Calu3 (cell line): ENCODE measurements around the gene PTPN20. TPM values are rescaled to one million over a fixed set of nuclear protein-coding genes. Genes with fewer than 3 reads are reported as not detected.

Experiments used
- BruUV-seq: library from RNA; stranded (reverse); fragments of 400-500 nt; replicated peaks from 2 replicates; lab custom pipeline; 2021; lab: Mats Ljungman, UMichigan
- CTCF ChIA-PET: fragments of 300-600 bp; sonication (Branson Sonifier 250); formaldehyde crosslinking; loops from one replicate; lab custom pipeline; 2022; ENCODE audit warnings: antibody characterized with exemption; lab: Charles Lee
- DNase-seq: peaks from one replicate; pipeline ENCODE4 v3.0.0; 2022
- H3K27ac Mint-ChIP-seq: one replicate; pipeline ENCODE4 v1.8.0; 2022; ENCODE audit warnings: mixed read lengths; ENCODE audit not compliant: unreplicated experiment
- H3K27me3 Mint-ChIP-seq: one replicate; pipeline ENCODE4 v1.8.0; 2022; ENCODE audit warnings: mixed read lengths; ENCODE audit not compliant: unreplicated experiment
- H3K36me3 Mint-ChIP-seq: one replicate; pipeline ENCODE4 v1.8.0; 2022; ENCODE audit warnings: mild to moderate bottlenecking, moderate library complexity, mixed read lengths; ENCODE audit not compliant: insufficient read depth, unreplicated experiment
- H3K4me1 Mint-ChIP-seq: one replicate; pipeline ENCODE4 v1.8.0; 2022; ENCODE audit warnings: mild to moderate bottlenecking, low read depth, mixed read lengths; ENCODE audit not compliant: unreplicated experiment
- H3K4me3 Mint-ChIP-seq: one replicate; pipeline ENCODE4 v1.8.0; 2022; ENCODE audit warnings: mild to moderate bottlenecking, low read depth, moderate library complexity, mixed read lengths; ENCODE audit not compliant: unreplicated experiment
- H3K9me3 Mint-ChIP-seq: one replicate; pipeline ENCODE4 v1.8.0; 2022; ENCODE audit warnings: low read depth, mixed read lengths; ENCODE audit not compliant: unreplicated experiment
- intact Hi-C: fragments of 100-400 bp; cut with micrococcal nuclease; formaldehyde crosslinking; loops from one replicate; pipeline ENCODE4 v1.10.0; 2022; ENCODE audit not compliant: unreplicated experiment
- total RNA-seq: library from RNA; stranded (reverse); gene quantifications from 2 replicates; pipeline ENCODE4 v1.2.3, GENCODE V29; 2022
- TF ChIP-seq, protein P1 (sequence below): fragments of 200-600 bp; IDR thresholded peaks from one replicate; pipeline ENCODE4 v1.8.0; 2022; ENCODE audit warnings: antibody characterized with exemption; ENCODE audit not compliant: unreplicated experiment

Gene PTPN20
- total RNA-seq, 1 experiment from 2014 or later: 7.1 TPM

DNA sequence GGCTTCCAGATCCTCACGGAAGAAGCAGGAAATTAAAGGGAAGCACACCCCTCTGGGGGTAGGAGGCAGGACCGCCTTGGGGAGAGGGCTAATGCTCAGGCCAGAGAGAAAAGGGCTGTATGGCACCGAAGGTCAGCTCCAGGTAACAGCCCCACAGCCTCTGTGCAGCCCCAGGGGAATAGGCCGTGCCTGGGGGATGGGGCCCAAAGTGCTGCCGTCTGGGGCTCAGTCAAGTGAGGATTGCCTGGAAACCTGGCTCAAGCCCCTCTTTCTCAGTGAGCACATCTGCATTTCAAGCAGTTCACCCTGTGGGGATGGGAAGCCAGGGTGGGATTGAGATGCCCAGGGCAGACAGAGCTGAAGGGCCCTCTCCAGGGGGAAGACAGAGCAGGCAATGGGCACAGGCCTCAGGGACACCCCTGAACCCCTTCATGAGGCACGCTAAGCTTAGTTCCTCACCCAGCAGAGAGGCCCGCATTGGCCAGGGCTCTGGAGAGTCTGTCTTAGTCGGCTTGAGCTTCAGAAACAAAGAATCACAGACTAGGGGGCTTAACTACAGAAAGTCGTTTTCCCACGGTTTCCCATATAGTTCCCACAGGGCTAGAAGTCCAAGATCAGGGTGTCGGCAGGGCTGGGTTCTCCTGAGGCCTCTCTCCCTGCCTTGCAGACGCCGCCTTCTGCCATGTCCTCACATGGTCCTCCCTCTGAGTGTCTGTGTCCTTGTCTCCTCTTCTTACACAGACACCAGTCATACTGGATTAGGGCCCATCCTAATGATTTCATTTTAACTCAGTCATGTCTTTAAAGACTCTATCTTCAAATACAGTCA lies 118.2 kb downstream of the PTPN20 start:
- intact Hi-C loops: no loop called here
- Mint-ChIP-seq H3K4me1 (no peaks in the 10 kb centered on the region), H3K9me3 (no peaks in the 10 kb centered on the region), H3K27ac (no peak overlapping the region), H3K36me3 (no peaks in the 10 kb centered on the region), H3K4me3 (no peak overlapping the region), H3K27me3 (peaks cover 64% of the 10 kb centered on the region)
- BruUV-seq: no TSS peak
- DNase-seq: no peak
- TF ChIP-seq, protein P1, sequence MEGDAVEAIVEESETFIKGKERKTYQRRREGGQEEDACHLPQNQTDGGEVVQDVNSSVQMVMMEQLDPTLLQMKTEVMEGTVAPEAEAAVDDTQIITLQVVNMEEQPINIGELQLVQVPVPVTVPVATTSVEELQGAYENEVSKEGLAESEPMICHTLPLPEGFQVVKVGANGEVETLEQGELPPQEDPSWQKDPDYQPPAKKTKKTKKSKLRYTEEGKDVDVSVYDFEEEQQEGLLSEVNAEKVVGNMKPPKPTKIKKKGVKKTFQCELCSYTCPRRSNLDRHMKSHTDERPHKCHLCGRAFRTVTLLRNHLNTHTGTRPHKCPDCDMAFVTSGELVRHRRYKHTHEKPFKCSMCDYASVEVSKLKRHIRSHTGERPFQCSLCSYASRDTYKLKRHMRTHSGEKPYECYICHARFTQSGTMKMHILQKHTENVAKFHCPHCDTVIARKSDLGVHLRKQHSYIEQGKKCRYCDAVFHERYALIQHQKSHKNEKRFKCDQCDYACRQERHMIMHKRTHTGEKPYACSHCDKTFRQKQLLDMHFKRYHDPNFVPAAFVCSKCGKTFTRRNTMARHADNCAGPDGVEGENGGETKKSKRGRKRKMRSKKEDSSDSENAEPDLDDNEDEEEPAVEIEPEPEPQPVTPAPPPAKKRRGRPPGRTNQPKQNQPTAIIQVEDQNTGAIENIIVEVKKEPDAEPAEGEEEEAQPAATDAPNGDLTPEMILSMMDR: no peak
- CTCF ChIA-PET: interaction anchor here (1.1 kb wide), 1 partner anchor 18 kb away, joined by 3 read pairs; no protein-coding TSS in a partner anchor

DNA sequence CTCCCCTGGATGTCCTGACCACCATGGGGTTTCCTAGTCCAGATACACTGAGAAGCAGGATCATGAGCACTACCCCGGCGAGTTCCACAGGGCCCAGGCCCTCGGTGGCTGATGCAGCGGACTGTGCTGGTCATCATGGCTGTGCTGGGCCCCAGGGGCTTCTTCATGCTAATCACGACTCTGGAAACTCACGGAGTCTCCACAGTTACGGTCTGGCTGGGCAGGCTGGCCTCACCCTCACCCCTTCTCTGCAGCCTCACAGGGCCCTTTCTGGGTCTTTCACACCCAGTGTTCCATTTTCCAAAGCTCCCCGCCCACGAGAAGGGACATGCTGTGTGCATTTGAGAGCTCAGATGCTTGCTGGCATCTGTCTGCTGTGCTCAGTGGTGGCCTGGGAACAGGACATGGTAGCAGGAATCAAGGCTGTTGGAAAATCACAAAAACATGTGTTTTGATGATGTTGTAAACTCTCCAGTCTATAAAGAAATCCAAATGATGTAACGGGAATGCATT lies 119.0 kb downstream of the PTPN20 start:
- Mint-ChIP-seq H3K27ac (no peak overlapping the region), H3K27me3 (peaks cover 72% of the 10 kb centered on the region), H3K4me3 (no peak overlapping the region), H3K36me3 (no peaks in the 10 kb centered on the region), H3K9me3 (no peaks in the 10 kb centered on the region), H3K4me1 (no peaks in the 10 kb centered on the region)
- intact Hi-C loops: no loop called here
- BruUV-seq: no TSS peak
- CTCF ChIA-PET: no interaction called here
- TF ChIP-seq, protein P1: no peak
- DNase-seq: no peak

DNA sequence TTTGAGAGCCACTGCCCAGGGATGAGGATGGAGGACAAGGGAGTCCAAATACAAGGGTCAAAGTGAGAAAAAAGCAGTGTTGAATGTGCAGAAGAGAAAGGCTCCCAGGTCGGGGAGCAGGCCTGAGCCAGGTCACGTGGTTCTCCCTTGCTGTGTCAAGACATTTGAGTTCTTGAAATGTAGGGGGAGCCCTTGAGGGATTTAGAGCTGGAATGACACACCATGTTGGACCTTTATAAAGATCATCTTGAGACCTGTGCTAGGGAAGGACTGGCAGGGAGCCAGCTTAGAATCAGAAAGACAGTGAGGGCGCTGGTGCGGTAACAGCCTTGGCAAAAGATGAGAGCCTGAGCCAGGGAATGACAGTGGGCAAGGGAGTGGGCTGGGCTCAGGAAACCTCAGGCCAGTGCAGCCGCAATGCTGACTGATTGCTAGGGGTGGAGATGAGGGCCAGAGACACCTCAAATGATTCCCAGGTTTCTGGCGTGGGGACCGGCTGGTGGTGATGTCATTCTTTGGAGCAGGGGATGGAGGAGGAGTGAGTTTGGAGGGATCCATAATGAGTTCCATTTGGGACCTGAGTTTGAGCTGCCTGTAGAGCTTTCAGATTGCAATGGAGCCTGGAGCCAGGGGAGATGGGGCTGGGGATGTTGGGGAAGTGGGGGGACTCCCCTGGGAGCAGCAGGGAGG lies 120.1 kb downstream of the PTPN20 start:
- intact Hi-C loops: no loop called here
- Mint-ChIP-seq H3K27ac (no peak overlapping the region), H3K36me3 (no peaks in the 10 kb centered on the region), H3K4me3 (no peak overlapping the region), H3K4me1 (no peaks in the 10 kb centered on the region), H3K27me3 (peaks cover 83% of the 10 kb centered on the region), H3K9me3 (no peaks in the 10 kb centered on the region)
- BruUV-seq: no TSS peak
- CTCF ChIA-PET: no interaction called here
- no peak for DNase-seq
- TF ChIP-seq, protein P1: no peak

DNA sequence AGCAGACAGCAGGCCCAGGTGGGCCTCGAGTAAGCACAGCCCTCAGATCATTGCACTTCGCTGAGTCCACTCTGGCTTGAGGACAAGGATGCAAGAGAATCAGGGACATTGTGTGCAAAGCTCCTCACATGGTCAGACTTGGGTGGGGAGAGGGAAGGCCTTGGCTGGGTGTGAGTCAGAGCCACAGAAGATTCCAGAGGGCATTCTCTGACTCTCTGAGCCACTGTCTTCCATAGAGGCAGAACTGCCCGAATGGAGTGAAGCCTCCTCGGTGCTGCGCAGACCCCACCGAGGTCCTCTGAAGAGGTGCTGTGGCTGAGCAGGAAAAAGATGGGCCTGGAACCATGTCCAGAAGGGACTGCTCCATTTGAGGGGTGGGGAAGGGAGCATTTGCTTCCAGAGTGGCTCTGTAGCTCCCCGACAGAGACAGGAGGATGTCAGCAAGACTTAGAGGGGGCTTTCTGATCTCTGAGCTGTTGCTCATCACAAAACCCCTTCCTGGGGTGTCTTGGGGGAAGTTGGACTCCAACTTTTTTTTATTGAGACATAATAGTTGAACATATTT lies 120.8 kb downstream of the PTPN20 start:
- no peak for DNase-seq
- BruUV-seq: no TSS peak
- CTCF ChIA-PET: no interaction called here
- intact Hi-C loops: no loop called here
- Mint-ChIP-seq H3K4me1 (no peaks in the 10 kb centered on the region), H3K27ac (no peak overlapping the region), H3K9me3 (no peaks in the 10 kb centered on the region), H3K4me3 (no peak overlapping the region), H3K36me3 (no peaks in the 10 kb centered on the region), H3K27me3 (peaks cover 89% of the 10 kb centered on the region)
- TF ChIP-seq, protein P1: no peak
